ENCODE measurements around the gene SP4. TPM values are rescaled to one million over a fixed set of nuclear protein-coding genes. Genes with fewer than 3 reads are reported as not detected.

The SP4 gene
- total and polyA plus RNA-seq, 2 experiments from 2014 or later, result 1.4 to 7.5 TPM

DNA sequence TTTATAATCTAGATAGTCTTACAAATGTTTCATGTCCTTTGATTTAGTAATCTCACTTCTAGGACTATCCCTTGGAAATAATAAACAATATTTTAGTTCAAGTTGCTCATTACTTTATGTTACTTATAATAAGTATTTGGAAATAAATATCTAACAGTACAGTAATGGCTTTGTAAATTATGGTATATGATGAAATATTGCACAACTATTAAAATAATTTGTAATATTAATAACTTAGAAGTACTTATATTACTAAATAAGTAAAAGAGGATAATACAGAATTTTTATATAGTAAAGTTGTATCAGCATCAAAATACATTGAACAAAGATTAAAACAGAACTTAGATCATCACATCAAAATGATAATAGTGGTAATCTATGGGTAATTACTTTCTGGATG, 41.1 kb downstream of the SP4 start:
- H3K9me2 ChIP-seq (replicated peaks; ENCODE audit: insufficient read depth), result no peaks in the 10 kb centered on the region
- H4K20me1 ChIP-seq (ENCODE audit: insufficient read depth, poor library complexity, severe bottlenecking), result no peaks in the 10 kb centered on the region
- H3K4me2 ChIP-seq, result no peak overlapping the region
- no peaks in the 10 kb centered on the region for H3K27me3 ChIP-seq
- no peak overlapping the region for H3K27ac ChIP-seq
- H3K36me3 ChIP-seq (replicated peaks; ENCODE audit: insufficient read depth, low read depth), result no peaks in the 10 kb centered on the region
- TF ChIP-seq CTCF (IDR thresholded peaks at IDR 0.05; ENCODE audit: poor library complexity), result no peak
- TF ChIP-seq EZH2phosphoT487 (IDR thresholded peaks at IDR 0.05; ENCODE audit: low read depth, severe bottlenecking, unreplicated experiment), result no peak
- TF ChIP-seq EZH2 (IDR thresholded peaks at IDR 0.05; ENCODE audit: borderline replicate concordance), result no peak
- no peaks in the 10 kb centered on the region for H3K4me1 ChIP-seq (ENCODE audit: insufficient read depth)
- DNase-seq (ENCODE audit: low spot score), result no peak
- no peaks in the 10 kb centered on the region for H3K9me3 ChIP-seq (ENCODE audit: low read depth)
- no peak overlapping the region for H2AFZ ChIP-seq
- no peaks in the 10 kb centered on the region for H3K79me2 ChIP-seq
- no peak overlapping the region for H3K4me3 ChIP-seq

GRCh38 chr7:21469894-21470293, 42.0 kb downstream of the SP4 start:
- no peaks in the 10 kb centered on the region for H3K4me1 ChIP-seq (ENCODE audit: insufficient read depth)
- H3K4me2 ChIP-seq, result no peak overlapping the region
- no peak overlapping the region for H3K4me3 ChIP-seq
- TF ChIP-seq CTCF (IDR thresholded peaks at IDR 0.05; ENCODE audit: poor library complexity) (no peak), EZH2phosphoT487 (IDR thresholded peaks at IDR 0.05; ENCODE audit: low read depth, severe bottlenecking, unreplicated experiment) (no peak), EZH2 (IDR thresholded peaks at IDR 0.05; ENCODE audit: borderline replicate concordance) (no peak)
- no peaks in the 10 kb centered on the region for H3K36me3 ChIP-seq (replicated peaks; ENCODE audit: insufficient read depth, low read depth)
- H3K79me2 ChIP-seq, result no peaks in the 10 kb centered on the region
- no peak for DNase-seq (ENCODE audit: low spot score)
- H3K9me2 ChIP-seq (replicated peaks; ENCODE audit: insufficient read depth), result no peaks in the 10 kb centered on the region
- no peak overlapping the region for H2AFZ ChIP-seq
- WGBS (ENCODE audit: low lambda C conversion rate, missing lambda C conversion rate), result 95% methylated on average over 3 of the region's 3 CpGs
- no peak overlapping the region for H3K27ac ChIP-seq
- no peaks in the 10 kb centered on the region for H3K27me3 ChIP-seq
- H4K20me1 ChIP-seq (ENCODE audit: insufficient read depth, poor library complexity, severe bottlenecking), result no peaks in the 10 kb centered on the region
- H3K9me3 ChIP-seq (ENCODE audit: low read depth), result no peaks in the 10 kb centered on the region

GRCh38 chr7:21472029-21472428, 44.1 kb downstream of the SP4 start:
- no peaks in the 10 kb centered on the region for H3K9me3 ChIP-seq (ENCODE audit: low read depth)
- no peaks in the 10 kb centered on the region for H4K20me1 ChIP-seq (ENCODE audit: insufficient read depth, poor library complexity, severe bottlenecking)
- DNase-seq (ENCODE audit: low spot score), result no peak
- no peaks in the 10 kb centered on the region for H3K4me1 ChIP-seq (ENCODE audit: insufficient read depth)
- no peaks in the 10 kb centered on the region for H3K79me2 ChIP-seq
- H3K27me3 ChIP-seq, result no peaks in the 10 kb centered on the region
- H3K27ac ChIP-seq, result no peak overlapping the region
- H3K36me3 ChIP-seq (replicated peaks; ENCODE audit: insufficient read depth, low read depth), result no peaks in the 10 kb centered on the region
- H2AFZ ChIP-seq, result no peak overlapping the region
- no peaks in the 10 kb centered on the region for H3K9me2 ChIP-seq (replicated peaks; ENCODE audit: insufficient read depth)
- no peak overlapping the region for H3K4me3 ChIP-seq
- WGBS (ENCODE audit: low lambda C conversion rate, missing lambda C conversion rate), result 95% methylated on average over 1 of the region's 1 CpG
- TF ChIP-seq EZH2 (IDR thresholded peaks at IDR 0.05; ENCODE audit: borderline replicate concordance) (no peak), EZH2phosphoT487 (IDR thresholded peaks at IDR 0.05; ENCODE audit: low read depth, severe bottlenecking, unreplicated experiment) (no peak), CTCF (IDR thresholded peaks at IDR 0.05; ENCODE audit: poor library complexity) (no peak)
- H3K4me2 ChIP-seq, result no peak overlapping the region

DNA sequence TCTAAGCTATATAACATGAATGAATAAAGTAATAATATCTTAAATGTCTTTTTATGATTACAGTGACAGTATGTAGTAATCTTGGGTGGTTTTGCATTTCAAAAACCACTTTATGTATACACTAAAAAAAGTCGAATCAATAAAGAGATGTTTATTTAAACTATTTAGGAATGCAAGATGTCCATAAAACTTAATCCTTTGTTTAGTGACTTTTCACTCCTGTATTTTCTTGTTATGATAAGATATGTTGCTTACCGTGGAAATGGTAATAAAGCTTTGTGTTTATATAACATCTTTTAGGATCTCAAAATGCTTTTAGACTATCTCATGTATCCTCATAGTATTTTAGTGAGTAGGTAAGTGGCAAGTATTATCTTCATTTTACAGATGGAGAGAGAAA, 48.5 kb downstream of the SP4 start:
- H2AFZ ChIP-seq, result no peak overlapping the region
- H3K36me3 ChIP-seq (replicated peaks; ENCODE audit: insufficient read depth, low read depth), result no peaks in the 10 kb centered on the region
- H3K9me3 ChIP-seq (ENCODE audit: low read depth), result no peaks in the 10 kb centered on the region
- no peak overlapping the region for H3K4me2 ChIP-seq
- DNase-seq (ENCODE audit: low spot score), result no peak
- H3K4me3 ChIP-seq, result no peak overlapping the region
- H3K79me2 ChIP-seq, result no peaks in the 10 kb centered on the region
- no peaks in the 10 kb centered on the region for H4K20me1 ChIP-seq (ENCODE audit: insufficient read depth, poor library complexity, severe bottlenecking)
- no peak overlapping the region for H3K27ac ChIP-seq
- H3K9me2 ChIP-seq (replicated peaks; ENCODE audit: insufficient read depth), result no peaks in the 10 kb centered on the region
- TF ChIP-seq EZH2 (IDR thresholded peaks at IDR 0.05; ENCODE audit: borderline replicate concordance) (no peak), EZH2phosphoT487 (IDR thresholded peaks at IDR 0.05; ENCODE audit: low read depth, severe bottlenecking, unreplicated experiment) (no peak), CTCF (IDR thresholded peaks at IDR 0.05; ENCODE audit: poor library complexity) (no peak)
- WGBS (ENCODE audit: low lambda C conversion rate, missing lambda C conversion rate), result 40% methylated on average over 2 of the region's 2 CpGs
- H3K27me3 ChIP-seq, result no peaks in the 10 kb centered on the region
- no peaks in the 10 kb centered on the region for H3K4me1 ChIP-seq (ENCODE audit: insufficient read depth)
